ENCODE results near the gene CELF5.
"Not testable (repeated sequence)": the region's sequence is repeated elsewhere in the genome, so short reads cannot be mapped to it uniquely, and the experiment has no call there.

CELF5 gene

DNA sequence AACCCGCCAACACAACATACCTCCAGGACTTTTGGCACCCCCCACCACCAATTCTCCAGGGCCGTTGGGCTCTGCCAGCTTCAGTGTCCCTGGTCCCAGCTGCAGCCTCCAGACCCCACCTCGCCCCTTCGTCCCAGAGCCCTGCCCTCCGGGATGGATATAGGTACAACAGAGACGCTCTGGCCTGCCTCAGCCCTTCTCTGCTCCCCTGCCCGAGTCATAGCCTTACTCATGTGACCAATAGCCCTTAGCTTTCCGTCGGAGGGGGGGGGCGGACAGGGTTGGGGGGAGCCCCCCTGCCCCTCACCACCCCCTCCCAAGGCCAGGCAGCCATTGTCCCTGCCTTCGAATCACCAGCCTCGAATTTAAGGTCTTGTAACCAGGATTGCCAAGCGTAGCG lies 71.1 kb downstream of the CELF5 start:
- DNase-seq: no peak

- no peak for DNase-seq
Observed at GRCh38 chr19:3296034-3296433, 71.6 kb downstream of the CELF5 start.

DNA sequence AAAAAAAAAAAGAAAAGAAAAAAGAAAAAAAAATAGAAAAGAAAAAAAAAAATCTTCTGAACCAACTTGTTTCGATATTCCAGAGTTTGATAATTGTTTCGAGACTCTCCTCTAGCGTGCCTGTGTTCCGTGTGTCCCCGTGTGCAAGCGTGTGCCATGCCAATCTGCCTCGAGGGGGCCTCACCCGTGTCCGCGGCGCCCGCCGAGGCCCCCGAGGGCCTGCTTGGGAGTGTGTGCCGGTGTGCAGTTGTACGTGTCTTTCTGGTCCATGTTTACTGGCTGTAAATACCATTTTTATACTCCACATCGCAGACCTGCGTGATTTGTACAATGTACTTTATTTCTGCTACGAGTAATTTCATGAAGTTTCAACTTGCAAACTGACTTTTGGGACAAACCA lies 72.0 kb downstream of the CELF5 start:
- no peak for DNase-seq

DNA sequence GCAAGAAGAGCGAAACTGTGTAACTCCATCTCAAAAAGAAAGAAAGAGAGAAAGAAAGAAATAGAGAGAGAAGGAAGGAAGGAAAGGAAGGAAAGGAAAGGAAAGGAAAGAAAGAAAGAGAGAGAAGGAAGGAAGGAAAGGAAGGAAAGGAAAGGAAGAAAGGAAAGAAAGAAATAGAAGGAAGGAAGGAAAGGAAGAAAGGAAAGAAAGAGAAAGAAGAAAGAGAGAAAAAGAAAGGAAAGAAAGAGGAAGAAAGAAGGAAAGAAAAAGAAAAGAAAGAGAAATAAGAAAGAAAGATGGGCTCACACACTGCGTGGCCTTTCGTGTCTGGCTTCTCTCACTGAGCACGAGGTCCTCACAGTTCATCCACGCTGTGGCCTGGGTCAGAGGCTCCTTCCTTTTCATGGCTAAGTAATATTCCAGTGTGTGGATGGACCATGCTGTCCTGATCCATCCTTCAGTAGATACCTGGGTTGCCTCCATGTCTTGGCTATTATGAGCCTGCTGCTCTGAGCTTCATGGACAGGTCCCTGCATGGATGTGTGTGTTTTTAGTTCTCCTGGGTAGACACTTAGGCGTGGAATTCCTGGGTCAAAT lies 74.5 kb downstream of the CELF5 start:
- no peak for DNase-seq

DNA sequence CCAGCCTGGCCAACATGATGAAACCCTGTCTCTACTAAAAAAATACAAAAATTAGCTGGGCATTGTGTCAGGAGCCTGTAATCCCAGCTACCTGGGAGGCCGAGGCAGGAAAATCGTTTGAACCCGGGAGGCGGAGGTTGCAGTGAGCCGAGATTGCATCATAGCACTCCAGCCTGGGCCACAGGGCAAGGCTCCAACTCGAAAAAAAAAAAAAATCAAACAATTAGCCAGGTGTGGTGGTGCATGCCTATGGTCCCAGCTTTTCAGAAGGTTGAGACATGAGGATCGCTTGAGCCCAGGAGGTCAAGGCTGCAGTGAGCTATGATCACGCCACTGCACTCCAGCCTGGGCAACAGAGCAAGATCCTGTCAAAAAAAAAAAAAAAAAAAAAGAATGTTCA lies 76.1 kb downstream of the CELF5 start:
- not testable (repeated sequence) for DNase-seq

- DNase-seq: no peak
Observed at GRCh38 chr19:3302755-3303154, 78.3 kb downstream of the CELF5 start.

GRCh38 chr19:3304871-3305423 lies 80.5 kb downstream of the CELF5 start:
- DNase-seq: peak; percentile 69 to 74

GRCh38 chr19:3309724-3310123 lies 85.3 kb downstream of the CELF5 start:
- no peak for DNase-seq

DNA sequence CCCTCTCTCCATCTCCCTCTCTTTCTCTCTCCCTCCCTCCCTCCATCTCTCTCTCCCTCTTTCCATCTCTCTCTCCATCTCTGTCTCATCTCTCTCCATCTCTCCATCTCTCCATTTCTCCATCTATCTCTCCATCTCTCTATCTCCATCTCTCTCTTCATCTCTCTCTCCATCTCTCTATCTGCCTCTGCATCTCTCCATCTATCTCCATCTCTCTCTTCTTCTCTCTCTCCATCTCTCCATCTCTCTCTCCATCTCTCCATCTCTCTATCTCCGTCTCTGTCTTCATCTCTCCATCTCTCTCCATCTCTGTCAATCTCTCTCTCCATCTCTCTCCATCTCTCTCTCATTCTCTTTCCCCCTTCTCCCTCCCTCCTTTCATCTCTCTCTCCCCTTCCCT lies 85.8 kb downstream of the CELF5 start:
- no peak for DNase-seq

- no peak for DNase-seq
Observed at GRCh38 chr19:3310711-3311110, 86.2 kb downstream of the CELF5 start.

GRCh38 chr19:3313199-3313575 lies 88.7 kb downstream of the CELF5 start:
- DNase-seq: no peak

DNA sequence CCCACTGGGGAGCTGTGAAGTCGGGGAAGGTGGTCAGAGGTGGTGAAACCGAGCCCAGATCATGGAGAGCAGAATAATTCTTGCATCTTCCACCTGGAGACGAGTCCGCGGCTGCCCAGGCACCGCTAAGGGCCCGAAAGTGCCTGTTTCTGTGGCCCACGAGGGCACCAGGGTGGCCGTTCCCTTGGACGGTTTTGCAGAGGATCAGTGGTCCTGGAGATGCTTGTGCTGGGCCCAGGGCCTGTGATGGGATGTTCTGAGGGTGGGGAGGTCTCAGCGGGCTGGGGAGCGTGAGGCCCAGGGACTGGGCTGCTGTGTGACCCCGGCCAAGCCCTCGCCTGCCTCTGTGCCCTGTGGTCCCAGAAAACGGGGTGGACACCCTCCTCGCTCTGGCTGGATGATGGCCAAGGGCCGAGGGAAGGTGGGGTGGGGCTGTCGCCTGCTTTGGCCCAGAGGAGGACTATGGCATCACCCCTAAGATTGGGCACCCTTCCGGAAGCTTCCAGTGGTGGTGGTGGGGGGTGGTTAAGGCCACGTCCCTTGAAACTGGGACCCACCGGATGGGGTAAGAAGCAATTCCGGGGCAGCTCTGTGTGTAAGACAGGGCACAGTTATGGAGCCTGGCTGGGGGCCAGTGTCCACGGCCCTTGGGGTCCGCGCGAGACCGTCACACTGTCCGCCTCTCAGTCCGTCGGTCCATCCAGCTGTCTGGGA lies 90.7 kb downstream of the CELF5 start:
- no peak for DNase-seq

DNA sequence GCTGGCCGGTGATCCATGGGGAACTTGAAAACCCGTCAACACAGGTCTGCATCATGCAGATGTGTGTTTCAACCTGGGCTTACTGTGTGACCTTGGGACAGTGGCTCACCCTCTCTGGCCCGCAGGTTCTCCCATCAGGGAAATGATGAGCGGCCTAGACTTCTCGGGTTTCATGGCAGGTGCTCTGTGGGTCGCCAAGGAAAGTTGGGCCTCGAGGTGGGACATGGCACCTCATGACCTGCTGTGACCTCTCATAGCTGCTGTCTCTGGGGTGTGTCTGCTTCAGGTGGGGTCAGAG lies 91.2 kb downstream of the CELF5 start:
- DNase-seq: no peak

GRCh38 chr19:3316132-3316648 lies 91.7 kb downstream of the CELF5 start:
- DNase-seq: no peak

DNA sequence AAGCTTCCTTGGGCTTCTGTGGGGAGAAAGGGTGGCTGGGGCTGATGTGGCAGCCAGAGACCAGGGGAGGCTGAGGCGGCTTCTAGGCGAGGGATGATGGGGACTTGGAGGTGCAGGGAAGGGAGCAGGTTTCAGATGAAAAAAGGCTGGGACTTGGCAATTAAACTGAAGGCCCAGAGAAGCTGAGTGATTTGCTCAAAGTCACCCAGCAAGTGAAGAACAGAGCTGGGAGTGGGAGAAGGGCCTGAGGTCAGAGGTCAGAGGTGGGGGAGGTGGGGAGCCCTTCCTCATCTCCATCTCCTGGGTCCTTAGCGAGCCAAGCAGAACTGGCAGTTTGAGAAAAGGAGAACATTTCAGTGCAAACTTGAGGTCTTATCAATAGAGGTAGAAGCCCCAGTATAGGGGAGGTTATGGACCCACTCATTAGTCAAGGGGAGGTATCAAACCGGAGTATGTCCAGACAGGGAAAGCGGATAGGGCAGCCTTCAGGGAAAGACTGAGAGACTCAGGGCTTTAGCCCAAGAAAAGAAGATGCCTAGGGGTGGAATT lies 92.3 kb downstream of the CELF5 start:
- DNase-seq: no peak

DNA sequence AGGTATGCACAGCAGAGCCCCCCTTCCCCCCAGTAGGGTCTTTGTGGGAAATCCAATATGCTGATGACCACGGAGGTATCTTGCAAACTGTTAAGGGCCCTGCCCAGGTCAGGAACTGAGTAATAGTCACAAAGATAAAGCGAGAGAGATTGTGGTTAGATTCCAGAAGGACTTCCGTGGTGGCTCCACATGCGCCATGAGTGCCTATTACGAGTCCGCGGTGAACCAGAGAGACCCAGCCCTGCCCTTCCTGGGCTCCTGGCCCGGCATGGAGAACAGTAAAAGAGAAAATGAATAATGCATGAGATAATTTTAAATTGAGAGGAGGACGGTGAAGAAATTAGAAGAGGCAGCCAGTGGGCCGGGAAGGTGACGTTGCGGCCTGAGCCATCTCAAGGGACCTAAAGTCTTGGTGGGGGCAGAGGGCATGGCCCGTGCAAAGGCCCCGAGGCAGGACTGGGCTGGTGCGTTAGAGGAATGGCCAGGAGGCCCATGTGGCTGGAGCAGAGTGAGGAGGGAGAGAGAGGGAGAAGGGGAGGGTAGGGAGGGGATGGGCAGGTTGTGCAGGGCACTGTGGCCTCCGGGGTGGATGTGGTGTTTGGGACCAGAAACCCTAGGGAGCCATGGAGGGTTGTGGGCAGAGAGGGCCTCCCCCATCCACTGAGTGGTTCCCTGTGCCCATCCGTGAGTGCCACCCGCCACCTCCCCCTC lies 95.3 kb downstream of the CELF5 start:
- no peak for DNase-seq

- DNase-seq: no peak
Observed at GRCh38 chr19:3320354-3320670, 95.9 kb downstream of the CELF5 start.

GRCh38 chr19:3320853-3321252 lies 96.4 kb downstream of the CELF5 start:
- DNase-seq: no peak

DNA sequence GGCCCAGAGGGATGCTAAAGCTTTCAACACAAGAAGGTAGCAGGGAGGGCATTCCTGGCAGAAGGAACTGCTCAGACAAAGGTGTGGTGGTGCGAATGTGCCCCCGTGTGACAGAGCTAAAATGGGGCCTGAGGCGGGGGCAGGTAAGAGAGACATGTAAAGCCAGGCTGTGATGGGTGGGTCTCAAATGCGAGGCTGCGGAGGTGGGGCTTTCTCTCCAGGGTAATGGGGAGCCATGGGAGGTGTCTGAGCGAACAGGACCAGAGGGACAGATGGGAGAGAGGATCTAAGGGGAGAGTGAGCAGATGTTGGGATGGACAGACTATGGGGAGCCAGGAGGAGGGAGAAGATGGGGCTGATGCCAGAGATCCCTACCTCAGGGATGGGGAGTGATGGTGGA lies 97.2 kb downstream of the CELF5 start:
- DNase-seq: no peak

DNA sequence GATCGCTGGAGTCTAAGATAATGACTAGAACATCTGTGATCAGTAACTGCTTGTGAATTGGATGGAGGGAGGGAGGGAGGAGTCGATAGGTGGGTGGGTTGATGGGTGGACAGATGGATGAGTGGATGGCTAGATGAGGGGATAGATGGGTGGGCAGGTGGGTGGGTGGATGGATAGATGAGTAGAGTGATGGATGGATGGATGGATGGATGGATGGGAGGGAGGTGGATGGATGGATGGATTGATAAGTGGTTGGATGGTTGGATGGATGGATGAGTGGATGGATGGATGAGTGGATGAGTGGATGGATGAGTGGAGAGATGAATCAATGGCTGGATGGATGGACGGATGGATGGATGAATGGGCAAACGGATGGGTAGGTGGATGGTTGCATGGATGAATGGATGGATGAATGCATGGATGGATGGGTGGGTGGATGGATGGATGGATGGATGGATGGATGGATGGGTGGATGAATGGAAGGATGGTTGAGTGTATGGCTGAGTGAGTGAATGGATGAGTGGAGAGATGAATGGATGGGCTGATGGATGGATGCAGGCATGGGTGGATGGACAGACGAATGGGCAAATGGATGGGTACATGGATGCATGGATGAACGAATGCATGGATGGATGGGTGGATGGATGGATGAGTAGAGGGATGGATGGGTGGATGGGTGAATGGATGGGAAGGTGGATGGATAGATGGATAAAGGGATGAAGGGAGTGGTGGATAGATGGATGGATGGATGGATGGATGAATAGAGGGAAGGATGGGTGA lies 97.9 kb downstream of the CELF5 start:
- DNase-seq: no peak

DNA sequence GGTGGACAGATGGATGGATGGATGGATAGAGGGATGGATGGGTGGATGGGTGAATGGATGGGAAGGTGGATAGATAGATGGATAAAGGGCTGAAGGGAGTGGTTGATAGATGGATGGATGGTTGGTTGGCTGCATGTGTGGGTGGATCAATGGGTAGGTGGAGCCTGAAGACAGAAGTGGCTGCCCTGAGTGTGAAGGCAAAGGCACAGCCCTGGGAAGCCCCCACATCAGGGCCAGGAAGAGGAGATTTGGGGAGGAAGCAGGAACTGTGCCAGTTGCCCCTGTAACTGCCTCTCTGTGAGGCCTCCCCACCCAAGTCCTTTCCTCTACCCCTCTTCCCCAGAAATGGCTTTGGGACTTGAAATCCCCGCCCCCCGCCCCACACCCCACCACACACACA lies 98.6 kb downstream of the CELF5 start:
- no peak for DNase-seq

DNA sequence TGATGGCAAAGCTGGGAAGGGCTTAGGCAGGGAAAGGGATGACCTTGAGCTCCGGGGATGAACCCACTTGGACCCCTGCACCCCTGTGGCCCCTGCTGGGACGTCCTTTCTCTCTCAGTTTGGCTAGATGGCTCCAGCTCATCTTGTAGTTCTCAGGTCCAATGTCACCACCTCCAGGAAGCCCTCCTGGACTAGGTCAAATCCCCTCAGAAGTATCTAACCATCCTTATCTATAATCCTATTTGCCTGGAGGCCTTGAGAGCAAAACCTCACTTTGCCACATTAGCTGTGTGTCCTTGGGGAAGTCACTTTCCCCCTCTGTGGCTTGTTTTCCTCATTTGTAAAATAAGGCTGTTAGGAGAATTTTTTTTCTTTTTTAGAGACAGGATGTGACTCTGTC lies 99.2 kb downstream of the CELF5 start:
- DNase-seq: no peak

GRCh38 chr19:3324405-3324856 lies 100.0 kb downstream of the CELF5 start:
- peak in 1 of 2 experiments; percentile 16 for DNase-seq

Measured in AML-193 (cell line).